DMS79 treated with DMSO at 0.1 percent for 48 hours (cell line): Measurements from ENCODE around the gene GSG1L2.
"Not testable (repeated sequence)": the region's sequence is repeated elsewhere in the genome, so short reads cannot be mapped to it uniquely, and the experiment has no call there.

Experiments
- DNase-seq: peaks from one replicate; lab custom pipeline; 2025; lab: John Stamatoyannopoulos, UW

The GSG1L2 gene

GRCh38 chr17:9790316-9790715, 31.6 kb downstream of the GSG1L2 start:
- no peak for DNase-seq

GRCh38 chr17:9788601-9789000, 33.3 kb downstream of the GSG1L2 start:
- DNase-seq, result no peak

GRCh38 chr17:9784544-9784943, 37.3 kb downstream of the GSG1L2 start:
- DNase-seq, result no peak

GRCh38 chr17:9783465-9783864, 38.4 kb downstream of the GSG1L2 start:
- not testable (repeated sequence) for DNase-seq

GRCh38 chr17:9783050-9783449, 38.8 kb downstream of the GSG1L2 start:
- no peak for DNase-seq

- no peak for DNase-seq
These were observed 41.3 kb downstream of the GSG1L2 start for GRCh38 chr17:9780552-9780951.

GRCh38 chr17:9776911-9777310, 45.0 kb downstream of the GSG1L2 start:
- DNase-seq, result no peak

- no peak for DNase-seq
These were observed 49.2 kb downstream of the GSG1L2 start for GRCh38 chr17:9772658-9773057.

GRCh38 chr17:9771465-9771864, 50.4 kb downstream of the GSG1L2 start:
- DNase-seq, result no peak

GRCh38 chr17:9769036-9769695, 52.7 kb downstream of the GSG1L2 start:
- no peak for DNase-seq

GRCh38 chr17:9768381-9768934, 53.4 kb downstream of the GSG1L2 start:
- no peak for DNase-seq

GRCh38 chr17:9767432-9767991, 54.4 kb downstream of the GSG1L2 start:
- no peak for DNase-seq

GRCh38 chr17:9766970-9767369, 54.9 kb downstream of the GSG1L2 start:
- DNase-seq, result no peak

- DNase-seq, result no peak
These were observed 56.6 kb downstream of the GSG1L2 start for GRCh38 chr17:9765322-9765721.

- DNase-seq, result no peak
These were observed 58.2 kb downstream of the GSG1L2 start for GRCh38 chr17:9763643-9764042.

- no peak for DNase-seq
These were observed 61.6 kb downstream of the GSG1L2 start for GRCh38 chr17:9760266-9760665.

GRCh38 chr17:9755083-9755482, 66.8 kb downstream of the GSG1L2 start:
- DNase-seq, result no peak
